Neuronal stem cell (in vitro differentiated cells): Measurements from ENCODE around the gene NRCAM.

ENCODE experiments used
- DNase-seq: peaks from one replicate; pipeline ENCODE4 v3.0.0-alpha.2; 2013; ENCODE audit warnings: low spot score
- H2AFZ ChIP-seq: one replicate; pipeline ENCODE4 v1.6.1; 2013; ENCODE audit warnings: mild to moderate bottlenecking, low read length, inconsistent platforms
- H2AK5ac ChIP-seq: 2 replicates; pipeline ENCODE4 v1.6.1; 2013; ENCODE audit warnings: low read depth, mild to moderate bottlenecking, inconsistent platforms, low read length, moderate library complexity, mixed read lengths
- H2BK120ac ChIP-seq: 2 replicates; pipeline ENCODE4 v1.6.1; 2013; ENCODE audit warnings: low read depth, mild to moderate bottlenecking, inconsistent platforms, low read length, moderate library complexity, mixed read lengths
- H2BK12ac ChIP-seq: one replicate; pipeline ENCODE4 v1.6.1; 2013; ENCODE audit warnings: low read length, inconsistent platforms
- H2BK15ac ChIP-seq: 2 replicates; pipeline ENCODE4 v1.6.1; 2013; ENCODE audit warnings: mild to moderate bottlenecking, low read length, inconsistent platforms, mixed read lengths
- H2BK5ac ChIP-seq: one replicate; pipeline ENCODE4 v1.6.1; 2013; ENCODE audit warnings: inconsistent platforms, mild to moderate bottlenecking, low read length, moderate library complexity
- H3K14ac ChIP-seq: one replicate; pipeline ENCODE4 v1.6.1; 2013; ENCODE audit warnings: low read length, inconsistent platforms
- H3K18ac ChIP-seq: 2 replicates; pipeline ENCODE4 v1.6.1; 2013; ENCODE audit warnings: low read length, inconsistent platforms
- H3K23ac ChIP-seq: 2 replicates; pipeline ENCODE4 v1.6.1; 2013; ENCODE audit warnings: low read depth, mild to moderate bottlenecking, mixed read lengths, low read length, inconsistent platforms; ENCODE audit not compliant: poor library complexity
- H3K27ac ChIP-seq: replicated peaks from 3 replicates; pipeline ENCODE4 v1.5.1; 2013; ENCODE audit warnings: low read length, inconsistent platforms
- H3K27me3 ChIP-seq, 3 experiments: 2 replicates each; pipeline ENCODE4 v1.6.1; 2013; ENCODE audit warnings: low read length in 3 of 3, mild to moderate bottlenecking in 2 of 3, inconsistent platforms in 1 of 3, low read depth in 1 of 3, mixed read lengths in 1 of 3, moderate library complexity in 1 of 3; ENCODE audit not compliant: control insufficient read depth in 3 of 3, insufficient read depth in 3 of 3
- H3K36me3 ChIP-seq, 2 donors: replicated peaks in 1 of 2; 2 replicates each; pipeline ENCODE4 v1.6.1; 2013; ENCODE audit warnings: low read length in 2 of 2; ENCODE audit not compliant: control insufficient read depth in 2 of 2, insufficient read depth in 2 of 2
- H3K4ac ChIP-seq: 2 replicates; pipeline ENCODE4 v1.6.1; 2013; ENCODE audit warnings: inconsistent platforms, mild to moderate bottlenecking, low read length, moderate library complexity
- H3K4me1 ChIP-seq, 2 donors: 1 replicate in 1 of 2; 2 replicates in 1 of 2; pipeline ENCODE4 v1.6.1; 2013; ENCODE audit warnings: low read length in 2 of 2, low read depth in 1 of 2; ENCODE audit not compliant: control insufficient read depth in 2 of 2, insufficient read depth in 1 of 2
- H3K4me2 ChIP-seq: one replicate; pipeline ENCODE4 v1.6.1; 2013; ENCODE audit warnings: mild to moderate bottlenecking, low read length, inconsistent platforms; ENCODE audit not compliant: insufficient read depth, poor library complexity, severe bottlenecking
- H3K4me3 ChIP-seq, 2 donors: 2 replicates each; pipeline ENCODE4 v1.5.1; 2013; ENCODE audit warnings: low read length in 2 of 2, mild to moderate bottlenecking in 2 of 2, inconsistent platforms in 1 of 2, moderate library complexity in 1 of 2
- H3K79me1 ChIP-seq: one replicate; pipeline ENCODE4 v1.6.1; 2013; ENCODE audit warnings: low read depth, mild to moderate bottlenecking, inconsistent platforms, low read length, moderate library complexity
- H3K9ac ChIP-seq: one replicate; pipeline ENCODE4 v1.6.1; 2013; ENCODE audit warnings: mild to moderate bottlenecking, low read depth, low read length, inconsistent platforms; ENCODE audit not compliant: poor library complexity
- H3K9me3 ChIP-seq, 2 donors: replicated peaks in 1 of 2; 2 replicates each; pipeline versions ENCODE3 to v1.6.1; 2013; ENCODE audit warnings: low read length in 2 of 2, mild to moderate bottlenecking in 2 of 2, inconsistent platforms in 1 of 2, low read depth in 1 of 2, mixed read lengths in 1 of 2, moderate library complexity in 1 of 2; ENCODE audit not compliant: control insufficient read depth in 2 of 2, insufficient read depth in 1 of 2
- H4K8ac ChIP-seq: one replicate; pipeline ENCODE4 v1.6.1; 2013; ENCODE audit warnings: low read depth, mild to moderate bottlenecking, inconsistent platforms, low read length, moderate library complexity
- H4K91ac ChIP-seq: one replicate; pipeline ENCODE4 v1.6.1; 2013; ENCODE audit warnings: low read length, low read depth, mild to moderate bottlenecking, inconsistent platforms; ENCODE audit not compliant: poor library complexity
- WGBS, 2 donors: extraction: QIAGEN DNeasy Blood & Tissue Kit; methylation state at CpG; one replicate each; pipeline ENCODE4 v1.1.7; 2013; ENCODE audit warnings: missing lambda C conversion rate in 2 of 2, mixed read lengths in 1 of 2; ENCODE audit not compliant: insufficient read length in 2 of 2, insufficient replicate concordance in 1 of 2; ENCODE audit errors: extremely low coverage in 2 of 2; 5-methylcytosine and 5-hydroxymethylcytosine counted together

Gene NRCAM

DNA sequence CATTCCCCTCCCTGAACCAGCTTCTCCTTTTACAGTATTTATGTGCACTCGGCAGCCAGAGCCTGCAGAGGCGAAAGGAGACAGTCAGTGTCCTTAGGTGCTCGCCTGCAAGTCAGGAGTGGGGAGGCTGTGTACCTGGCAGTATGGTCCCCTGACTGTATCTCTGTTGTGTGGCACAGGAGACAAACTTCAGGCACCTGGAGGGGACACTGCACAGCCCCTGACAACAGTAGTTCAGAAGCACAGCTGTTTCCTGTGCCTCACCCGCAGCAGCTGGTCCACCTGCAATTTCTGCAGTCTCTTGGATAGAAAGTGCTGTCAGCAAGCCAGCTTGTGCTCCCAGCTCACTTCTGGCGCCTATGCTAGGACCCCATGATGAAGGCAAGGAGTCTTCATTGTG, 252.7 kb downstream of the NRCAM start:
- no peak overlapping the region for H2BK12ac ChIP-seq
- no peak overlapping the region for H4K8ac ChIP-seq
- no CpG with 5 or more reads among the region's 5 CpGs for WGBS, 2 donors
- H3K9me3 ChIP-seq, result no peaks in the 10 kb centered on the region
- no peak overlapping the region for H4K91ac ChIP-seq
- H3K23ac ChIP-seq, result peak overlapping the region; percentile 25
- H3K27me3 ChIP-seq, result no peaks in the 10 kb centered on the region
- H3K79me1 ChIP-seq, result no peaks in the 10 kb centered on the region
- H2BK5ac ChIP-seq, result peak overlapping the region; percentile 4
- no peak overlapping the region for H2BK15ac ChIP-seq
- H2BK120ac ChIP-seq, result no peak overlapping the region
- H3K4me2 ChIP-seq, result no peak overlapping the region
- H3K4me3 ChIP-seq, result no peak overlapping the region
- H3K9ac ChIP-seq, result no peak overlapping the region
- H3K14ac ChIP-seq, result no peak overlapping the region
- peaks cover 15 to 29% of the 10 kb centered on the region in 2 donors for H3K36me3 ChIP-seq
- no peak for DNase-seq
- peak overlapping the region; percentile 45 for H3K18ac ChIP-seq
- H3K4me1 ChIP-seq, result peaks cover 0 to 2% of the 10 kb centered on the region in 2 donors
- no peak overlapping the region for H3K4ac ChIP-seq
- no peak overlapping the region for H2AFZ ChIP-seq
- peak overlapping the region; percentile 1 for H2AK5ac ChIP-seq
- H3K27ac ChIP-seq, result no peak overlapping the region

DNA sequence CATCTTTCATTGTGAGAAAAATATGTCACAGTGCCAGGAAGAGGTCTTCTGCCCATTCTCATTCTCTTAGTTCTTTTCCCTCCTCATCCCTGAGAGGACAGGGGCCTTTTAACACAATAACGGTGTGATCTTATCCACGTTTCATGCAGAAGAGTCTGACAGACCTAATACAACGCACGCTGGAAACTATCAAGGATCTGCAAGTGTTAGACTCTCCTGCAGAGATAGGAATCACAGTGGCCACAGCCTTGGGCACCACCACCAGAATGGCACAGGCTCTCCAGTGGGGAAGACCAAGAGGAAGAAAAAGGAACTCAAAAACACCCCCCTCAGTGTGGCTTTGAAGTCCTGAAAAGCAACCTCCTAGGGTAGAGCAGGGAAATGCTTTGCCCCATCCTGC, 253.5 kb downstream of the NRCAM start:
- Histone ChIP-seq H3K4ac (no peak overlapping the region), H3K4me2 (no peak overlapping the region), H3K9me3 (no peaks in the 10 kb centered on the region), H3K27me3 (no peaks in the 10 kb centered on the region), H3K14ac (no peak overlapping the region), H3K23ac (no peak overlapping the region), H3K79me1 (no peaks in the 10 kb centered on the region), H2BK15ac (no peak overlapping the region), H2BK5ac (no peak overlapping the region), H3K27ac (no peak overlapping the region), H3K36me3 (peaks cover 15 to 26% of the 10 kb centered on the region in 2 donors), H3K4me1 (peaks cover 0 to 2% of the 10 kb centered on the region in 2 donors), H4K8ac (no peak overlapping the region), H2AK5ac (no peak overlapping the region), H3K4me3 (no peak overlapping the region), H2AFZ (no peak overlapping the region), H2BK12ac (no peak overlapping the region), H2BK120ac (no peak overlapping the region), H3K9ac (no peak overlapping the region), H3K18ac (no peak overlapping the region), H4K91ac (no peak overlapping the region)
- WGBS, 2 donors, result no CpG with 5 or more reads among the region's 4 CpGs
- no peak for DNase-seq

DNA sequence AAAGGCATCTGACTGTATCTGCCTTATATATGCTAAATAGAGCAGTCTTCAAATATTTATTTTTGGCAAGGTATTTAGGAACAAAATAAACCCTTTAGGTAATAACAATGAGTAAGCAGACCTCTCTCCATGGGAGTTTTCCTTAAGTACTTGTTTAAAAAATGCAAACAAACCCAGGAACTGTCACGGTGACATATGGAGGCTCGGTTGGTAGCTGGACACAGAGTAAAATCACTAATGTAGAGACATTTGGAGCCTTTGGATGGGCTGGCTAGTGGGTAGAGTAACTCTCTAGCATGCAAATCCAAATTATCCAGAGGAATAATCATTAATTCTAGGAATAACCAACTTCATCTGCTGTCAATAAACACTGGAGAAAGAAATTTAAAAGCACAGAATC, 254.5 kb downstream of the NRCAM start:
- H2AFZ ChIP-seq, result no peak overlapping the region
- no peak overlapping the region for H2AK5ac ChIP-seq
- no CpG with 5 or more reads among the region's 2 CpGs for WGBS, 2 donors
- H3K23ac ChIP-seq, result no peak overlapping the region
- no peak overlapping the region for H2BK120ac ChIP-seq
- no peak overlapping the region for H2BK12ac ChIP-seq
- no peak overlapping the region for H2BK15ac ChIP-seq
- no peak overlapping the region for H4K91ac ChIP-seq
- no peak overlapping the region for H3K4me3 ChIP-seq
- H3K4me2 ChIP-seq, result no peak overlapping the region
- no peaks in the 10 kb centered on the region for H3K27me3 ChIP-seq
- H3K27ac ChIP-seq, result no peak overlapping the region
- peaks cover 0 to 2% of the 10 kb centered on the region in 2 donors for H3K4me1 ChIP-seq
- H3K14ac ChIP-seq, result no peak overlapping the region
- H3K9me3 ChIP-seq, result no peaks in the 10 kb centered on the region
- H3K9ac ChIP-seq, result no peak overlapping the region
- no peak overlapping the region for H3K18ac ChIP-seq
- H3K36me3 ChIP-seq, result peaks cover 12 to 19% of the 10 kb centered on the region in 2 donors
- no peak overlapping the region for H4K8ac ChIP-seq
- DNase-seq, result no peak
- H3K79me1 ChIP-seq, result no peaks in the 10 kb centered on the region
- no peak overlapping the region for H2BK5ac ChIP-seq
- no peak overlapping the region for H3K4ac ChIP-seq

DNA sequence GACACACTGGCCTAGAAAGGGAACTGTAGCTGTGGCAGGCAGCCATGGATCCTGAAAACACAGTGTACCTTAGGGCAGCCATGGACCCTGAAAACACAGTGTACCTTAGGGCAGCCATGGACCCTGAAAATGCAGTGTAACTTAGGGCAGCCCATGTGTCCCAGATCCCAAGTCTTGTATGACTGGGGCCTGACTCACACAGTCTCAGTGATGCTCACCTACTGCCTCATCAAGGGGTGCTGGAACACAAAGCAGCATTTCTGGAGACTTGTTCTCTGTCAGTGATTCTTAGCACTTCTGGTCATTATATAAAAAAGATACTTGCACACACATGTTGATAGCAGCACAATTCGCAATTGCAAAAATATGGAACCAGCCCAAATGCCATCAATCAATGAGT, 255.9 kb downstream of the NRCAM start:
- no peak overlapping the region for H3K18ac ChIP-seq
- no peaks in the 10 kb centered on the region for H3K79me1 ChIP-seq
- no CpG with 5 or more reads among the region's 1 CpG for WGBS, 2 donors
- H3K9ac ChIP-seq, result no peak overlapping the region
- peaks cover 9 to 10% of the 10 kb centered on the region in 2 donors for H3K36me3 ChIP-seq
- H2AFZ ChIP-seq, result no peak overlapping the region
- H3K14ac ChIP-seq, result no peak overlapping the region
- DNase-seq, result no peak
- no peak overlapping the region for H3K4me2 ChIP-seq
- H3K23ac ChIP-seq, result no peak overlapping the region
- no peaks in the 10 kb centered on the region for H3K27me3 ChIP-seq
- no peak overlapping the region for H3K27ac ChIP-seq
- no peak overlapping the region for H3K4me3 ChIP-seq
- no peak overlapping the region for H3K4ac ChIP-seq
- no peak overlapping the region for H2BK120ac ChIP-seq
- no peak overlapping the region for H2BK12ac ChIP-seq
- H2BK5ac ChIP-seq, result no peak overlapping the region
- no peak overlapping the region for H4K91ac ChIP-seq
- no peak overlapping the region for H2AK5ac ChIP-seq
- peaks cover 0 to 2% of the 10 kb centered on the region in 2 donors for H3K4me1 ChIP-seq
- H4K8ac ChIP-seq, result no peak overlapping the region
- no peak overlapping the region for H2BK15ac ChIP-seq
- H3K9me3 ChIP-seq, result no peaks in the 10 kb centered on the region
